ENCODE data around the gene FGF1. TPM values are rescaled to one million over a fixed set of nuclear protein-coding genes. Genes with fewer than 3 reads are reported as not detected.

Gene FGF1
- total RNA-seq, 1 experiment from 2014 or later, result not detected

DNA sequence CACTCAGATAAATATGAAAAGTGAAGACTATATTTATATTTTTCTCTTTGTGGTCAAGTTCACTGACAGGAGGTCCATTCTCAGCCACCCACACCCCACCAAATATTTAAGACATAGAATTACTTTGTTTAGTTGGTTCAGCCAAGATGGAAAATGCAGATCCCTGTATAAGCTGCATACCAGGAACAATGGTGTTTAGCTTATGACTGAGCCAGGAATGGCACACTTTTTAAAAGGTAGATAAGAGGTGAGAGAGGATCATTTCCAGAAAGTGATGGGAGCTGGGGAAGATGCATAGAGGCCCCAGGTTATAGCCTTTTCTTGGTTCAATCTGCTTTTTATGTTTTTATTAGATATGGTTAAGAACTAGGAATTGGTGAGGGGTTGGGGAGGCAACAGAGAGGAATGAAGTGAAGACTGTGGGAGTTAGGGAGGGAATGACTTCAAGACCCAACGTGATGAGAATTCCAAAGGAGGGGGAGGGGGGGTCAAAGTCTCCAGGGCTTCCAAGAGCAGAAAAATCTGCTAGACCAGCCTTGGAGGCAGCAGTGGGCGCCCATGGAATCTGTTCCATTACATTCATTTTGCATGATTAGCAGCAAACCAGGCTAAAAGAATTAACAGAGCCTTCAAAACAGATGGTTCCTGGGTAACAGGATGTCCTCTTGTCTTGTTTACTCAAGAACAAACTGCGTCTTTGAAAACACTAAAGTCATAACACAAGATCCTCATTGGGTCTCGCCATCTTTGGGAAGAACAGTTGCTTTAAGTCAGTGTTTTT is 95.2 kb downstream of the FGF1 start:
- Histone ChIP-seq H3K36me3 (ENCODE audit: control insufficient read depth, insufficient read depth, low read length) (no peaks in the 10 kb centered on the region), H3K27ac (ENCODE audit: low read length) (no peak overlapping the region), H3K4me1 (ENCODE audit: control insufficient read depth, insufficient read depth, low read length) (no peaks in the 10 kb centered on the region), H3K9me3 (ENCODE audit: control insufficient read depth, insufficient read depth, low read depth, low read length) (peaks cover under 1% of the 10 kb centered on the region; the same call in 1 of the 2 replicates), H3K27me3 (ENCODE audit: control insufficient read depth, insufficient read depth, low read length) (no peaks in the 10 kb centered on the region), H3K4me3 (ENCODE audit: low read depth in 2 of 2, low read length in 2 of 2) (no peak overlapping the region)
- ChIA-PET CTCF (no interaction called here), POLR2A (no interaction called here)
- ATAC-seq, result no peak
- no peak for DNase-seq (ENCODE audit: low read depth, low spot score)
- intact Hi-C loops (cut with micrococcal nuclease; ENCODE audit: unreplicated experiment), result no loop called here
- in situ Hi-C loops (cut with HindIII; ENCODE audit: low pct_unique_long_range_greater_than_20kb, low sequenced_read_pairs), result no loop called here
- no TSS peak for BruUV-seq (replicated peaks)
- TF ChIP-seq, protein P1, sequence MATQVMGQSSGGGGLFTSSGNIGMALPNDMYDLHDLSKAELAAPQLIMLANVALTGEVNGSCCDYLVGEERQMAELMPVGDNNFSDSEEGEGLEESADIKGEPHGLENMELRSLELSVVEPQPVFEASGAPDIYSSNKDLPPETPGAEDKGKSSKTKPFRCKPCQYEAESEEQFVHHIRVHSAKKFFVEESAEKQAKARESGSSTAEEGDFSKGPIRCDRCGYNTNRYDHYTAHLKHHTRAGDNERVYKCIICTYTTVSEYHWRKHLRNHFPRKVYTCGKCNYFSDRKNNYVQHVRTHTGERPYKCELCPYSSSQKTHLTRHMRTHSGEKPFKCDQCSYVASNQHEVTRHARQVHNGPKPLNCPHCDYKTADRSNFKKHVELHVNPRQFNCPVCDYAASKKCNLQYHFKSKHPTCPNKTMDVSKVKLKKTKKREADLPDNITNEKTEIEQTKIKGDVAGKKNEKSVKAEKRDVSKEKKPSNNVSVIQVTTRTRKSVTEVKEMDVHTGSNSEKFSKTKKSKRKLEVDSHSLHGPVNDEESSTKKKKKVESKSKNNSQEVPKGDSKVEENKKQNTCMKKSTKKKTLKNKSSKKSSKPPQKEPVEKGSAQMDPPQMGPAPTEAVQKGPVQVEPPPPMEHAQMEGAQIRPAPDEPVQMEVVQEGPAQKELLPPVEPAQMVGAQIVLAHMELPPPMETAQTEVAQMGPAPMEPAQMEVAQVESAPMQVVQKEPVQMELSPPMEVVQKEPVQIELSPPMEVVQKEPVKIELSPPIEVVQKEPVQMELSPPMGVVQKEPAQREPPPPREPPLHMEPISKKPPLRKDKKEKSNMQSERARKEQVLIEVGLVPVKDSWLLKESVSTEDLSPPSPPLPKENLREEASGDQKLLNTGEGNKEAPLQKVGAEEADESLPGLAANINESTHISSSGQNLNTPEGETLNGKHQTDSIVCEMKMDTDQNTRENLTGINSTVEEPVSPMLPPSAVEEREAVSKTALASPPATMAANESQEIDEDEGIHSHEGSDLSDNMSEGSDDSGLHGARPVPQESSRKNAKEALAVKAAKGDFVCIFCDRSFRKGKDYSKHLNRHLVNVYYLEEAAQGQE (IDR thresholded peaks at IDR 0.05; ENCODE audit: insufficient read depth in 1 of 2, low read depth in 2 of 2, low read length in 1 of 2), result no peak
- TF ChIP-seq, protein P2, sequence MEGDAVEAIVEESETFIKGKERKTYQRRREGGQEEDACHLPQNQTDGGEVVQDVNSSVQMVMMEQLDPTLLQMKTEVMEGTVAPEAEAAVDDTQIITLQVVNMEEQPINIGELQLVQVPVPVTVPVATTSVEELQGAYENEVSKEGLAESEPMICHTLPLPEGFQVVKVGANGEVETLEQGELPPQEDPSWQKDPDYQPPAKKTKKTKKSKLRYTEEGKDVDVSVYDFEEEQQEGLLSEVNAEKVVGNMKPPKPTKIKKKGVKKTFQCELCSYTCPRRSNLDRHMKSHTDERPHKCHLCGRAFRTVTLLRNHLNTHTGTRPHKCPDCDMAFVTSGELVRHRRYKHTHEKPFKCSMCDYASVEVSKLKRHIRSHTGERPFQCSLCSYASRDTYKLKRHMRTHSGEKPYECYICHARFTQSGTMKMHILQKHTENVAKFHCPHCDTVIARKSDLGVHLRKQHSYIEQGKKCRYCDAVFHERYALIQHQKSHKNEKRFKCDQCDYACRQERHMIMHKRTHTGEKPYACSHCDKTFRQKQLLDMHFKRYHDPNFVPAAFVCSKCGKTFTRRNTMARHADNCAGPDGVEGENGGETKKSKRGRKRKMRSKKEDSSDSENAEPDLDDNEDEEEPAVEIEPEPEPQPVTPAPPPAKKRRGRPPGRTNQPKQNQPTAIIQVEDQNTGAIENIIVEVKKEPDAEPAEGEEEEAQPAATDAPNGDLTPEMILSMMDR (IDR thresholded peaks at IDR 0.05), result no peak
- TF ChIP-seq POLR2AphosphoS5 (IDR thresholded peaks at IDR 0.05; ENCODE audit: low read depth, low read length) (no peak), TCF7L2 (IDR thresholded peaks at IDR 0.05; ENCODE audit: low read depth, low read length) (no peak), SIN3A (IDR thresholded peaks at IDR 0.05; ENCODE audit: borderline replicate concordance, insufficient read depth, low read depth, low read length) (no peak)

DNA sequence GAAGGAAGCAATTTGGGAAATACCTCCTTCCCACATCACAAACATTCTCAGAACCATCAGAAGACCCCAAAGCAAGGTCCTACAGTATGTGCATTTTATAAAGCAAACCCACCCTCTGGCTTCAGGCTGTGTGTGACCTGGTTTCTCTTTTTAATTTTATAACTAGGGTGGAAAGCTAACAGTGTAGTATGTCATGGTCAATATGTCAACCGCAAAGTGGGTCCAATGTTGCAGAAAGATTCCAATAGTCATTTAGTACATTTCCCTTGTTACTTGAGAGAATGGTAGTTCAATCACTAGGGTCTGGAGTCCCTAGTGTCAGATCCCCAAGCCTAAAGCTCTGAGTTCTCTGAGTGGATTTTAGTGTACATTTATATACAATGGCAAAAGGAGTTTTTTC is 96.2 kb downstream of the FGF1 start:
- DNase-seq (ENCODE audit: low read depth, low spot score), result no peak

More for the DNA sequence above, 96.2 kb downstream of the FGF1 start:
- no peaks in the 10 kb centered on the region for H3K36me3 ChIP-seq (ENCODE audit: control insufficient read depth, insufficient read depth, low read length)
- no TSS peak for BruUV-seq (replicated peaks)
- H3K9me3 ChIP-seq (ENCODE audit: control insufficient read depth, insufficient read depth, low read depth, low read length), result no peaks in the 10 kb centered on the region
- no peaks in the 10 kb centered on the region for H3K27me3 ChIP-seq (ENCODE audit: control insufficient read depth, insufficient read depth, low read length)
- intact Hi-C loops (cut with micrococcal nuclease; ENCODE audit: unreplicated experiment) (no loop called here), in situ Hi-C loops (cut with HindIII; ENCODE audit: low pct_unique_long_range_greater_than_20kb, low sequenced_read_pairs) (no loop called here)
- H3K4me3 ChIP-seq (ENCODE audit: low read depth in 2 of 2, low read length in 2 of 2), result no peak overlapping the region
- ChIA-PET CTCF (no interaction called here), POLR2A (no interaction called here)
- no peaks in the 10 kb centered on the region for H3K4me1 ChIP-seq (ENCODE audit: control insufficient read depth, insufficient read depth, low read length)
- TF ChIP-seq, protein P2 (IDR thresholded peaks at IDR 0.05), result no peak
- TF ChIP-seq POLR2AphosphoS5 (IDR thresholded peaks at IDR 0.05; ENCODE audit: low read depth, low read length), result no peak
- TF ChIP-seq, protein P1 (IDR thresholded peaks at IDR 0.05; ENCODE audit: insufficient read depth in 1 of 2, low read depth in 2 of 2, low read length in 1 of 2), result no peak
- TF ChIP-seq TCF7L2 (IDR thresholded peaks at IDR 0.05; ENCODE audit: low read depth, low read length), result no peak
- no peak for ATAC-seq
- H3K27ac ChIP-seq (ENCODE audit: low read length), result no peak overlapping the region

Measured in Panc1 (cell line).